HG03558 (cell line): Measurements from ENCODE around the gene PDE7B.

Experiments used
- ATAC-seq: cut with Tn5 transposase; IDR thresholded peaks from one replicate; pipeline ENCODE4 v1.9.1; 2021; ENCODE audit warnings: moderate number of reproducible peaks; ENCODE audit not compliant: unreplicated experiment; ENCODE audit errors: extremely low read depth

Gene PDE7B

GRCh38 chr6:136166815-136167214 lies 315.3 kb downstream of the PDE7B start:
- ATAC-seq, result no peak

GRCh38 chr6:136169394-136170148 lies 318.1 kb downstream of the PDE7B start:
- no peak for ATAC-seq

- ATAC-seq, result no peak
Measured at GRCh38 chr6:136171231-136171630, 319.7 kb downstream of the PDE7B start.

- ATAC-seq, result no peak
Measured at GRCh38 chr6:136173519-136174507, 322.3 kb downstream of the PDE7B start.

- ATAC-seq, result no peak
Measured at GRCh38 chr6:136174510-136174909, 323.0 kb downstream of the PDE7B start.

GRCh38 chr6:136175873-136176272 lies 324.4 kb downstream of the PDE7B start:
- no peak for ATAC-seq

GRCh38 chr6:136178749-136179148 lies 327.2 kb downstream of the PDE7B start:
- no peak for ATAC-seq

GRCh38 chr6:136180704-136181511 lies 329.4 kb downstream of the PDE7B start:
- ATAC-seq, result no peak

GRCh38 chr6:136181512-136181833 lies 330.0 kb downstream of the PDE7B start:
- no peak for ATAC-seq

GRCh38 chr6:136181861-136182260 lies 330.4 kb downstream of the PDE7B start:
- ATAC-seq, result no peak

- no peak for ATAC-seq
Measured at GRCh38 chr6:136184738-136185137, 333.2 kb downstream of the PDE7B start.

- no peak for ATAC-seq
Measured at GRCh38 chr6:136186363-136186762, 334.9 kb downstream of the PDE7B start.

- ATAC-seq, result no peak
Measured at GRCh38 chr6:136188486-136188885, 337.0 kb downstream of the PDE7B start.

GRCh38 chr6:136189104-136189503 lies 337.6 kb downstream of the PDE7B start:
- no peak for ATAC-seq

- ATAC-seq, result no peak
Measured at GRCh38 chr6:136191606-136192312, 340.3 kb downstream of the PDE7B start.

GRCh38 chr6:136192902-136193301 lies 341.4 kb downstream of the PDE7B start:
- ATAC-seq, result no peak

GRCh38 chr6:136201732-136202131 lies 350.2 kb downstream of the PDE7B start:
- ATAC-seq, result no peak

GRCh38 chr6:136208783-136209182 lies 357.3 kb downstream of the PDE7B start:
- no peak for ATAC-seq

- ATAC-seq, result no peak
Measured at GRCh38 chr6:136209496-136209895, 358.0 kb downstream of the PDE7B start.
